ENCODE results near the gene HNRNPA0. TPM values are rescaled to one million over a fixed set of nuclear protein-coding genes. Genes with fewer than 3 reads are reported as not detected.

The HNRNPA0 gene
- total RNA-seq, 1 experiment from 2014 or later: 38.9 TPM

- Histone ChIP-seq H3K79me2 (ENCODE audit: insufficient read depth, low read length) (no peaks in the 10 kb centered on the region), H3K9me3 (ENCODE audit: control insufficient read depth in 1 of 2, insufficient read depth in 1 of 2, low read depth in 1 of 2, low read length in 2 of 2) (no peaks in the 10 kb centered on the region), H3K36me3 (ENCODE audit: control insufficient read depth in 1 of 2, insufficient read depth in 2 of 2, low read length in 2 of 2) (no peaks in the 10 kb centered on the region), H2AFZ (ENCODE audit: low read depth, low read length, poor library complexity, severe bottlenecking) (no peak overlapping the region), H3K4me3 (replicated peaks in 1 of 2; ENCODE audit: low read depth in 1 of 2, low read length in 2 of 2) (no peak overlapping the region), H3K27ac (ENCODE audit: low read depth, low read length) (no peak overlapping the region), H3K27me3 (ENCODE audit: insufficient read depth, low read length) (no peaks in the 10 kb centered on the region), H3K9ac (ENCODE audit: low read length) (no peak overlapping the region), H3K4me2 (ENCODE audit: low read length) (no peak overlapping the region), H4K20me1 (ENCODE audit: insufficient read depth) (no peaks in the 10 kb centered on the region), H3K9me2 (ENCODE audit: insufficient read depth) (0 out of 2 replicates have a peak, but pooled peaks cover 3% of the 10 kb centered on the region), H3K4me1 (ENCODE audit: control insufficient read depth in 1 of 2, insufficient read depth in 2 of 2, low read length in 2 of 2) (no peaks in the 10 kb centered on the region)
- RAD21 ChIA-PET (ENCODE audit: low non-redundant PET in 1 of 2, low total read pairs in 2 of 2, uncharacterized antibody in 2 of 2, unreplicated experiment in 2 of 2): no interaction called here
- TF ChIP-seq EGR1 (IDR thresholded peaks at IDR 0.05; ENCODE audit: low read depth) (no peak), SRF (IDR thresholded peaks at IDR 0.05; ENCODE audit: low read depth) (no peak), CBX3 (IDR thresholded peaks at IDR 0.05; ENCODE audit: low read depth) (no peak), REST (IDR thresholded peaks at IDR 0.05; ENCODE audit: low read depth) (no peak), CEBPB (IDR thresholded peaks at IDR 0.05; ENCODE audit: low read depth) (no peak), MAX (IDR thresholded peaks at IDR 0.05) (no peak), POLR2AphosphoS5 (IDR thresholded peaks at IDR 0.05; ENCODE audit: low read depth, low read length) (no peak), ELF1 (IDR thresholded peaks at IDR 0.05; ENCODE audit: borderline replicate concordance, low read depth) (no peak), POLR2A (IDR thresholded peaks at IDR 0.05; ENCODE audit: borderline replicate concordance, extremely low read depth, insufficient read depth, insufficient read length) (no peak), YY1 (IDR thresholded peaks at IDR 0.05; ENCODE audit: extremely low read depth, insufficient replicate concordance, low read depth, low read length) (no peak), TCF7L2 (IDR thresholded peaks at IDR 0.05; ENCODE audit: borderline replicate concordance, extremely low read depth, insufficient read depth, insufficient read length) (no peak), ZNF274 (IDR thresholded peaks at IDR 0.05; ENCODE audit: low read depth, low read length) (no peak), ZFX (IDR thresholded peaks at IDR 0.05) (no peak), RAD21 (IDR thresholded peaks at IDR 0.05; ENCODE audit: low read depth) (no peak), SIN3A (IDR thresholded peaks at IDR 0.05; ENCODE audit: low read depth) (no peak), FOSL1 (IDR thresholded peaks at IDR 0.05; ENCODE audit: low read depth) (no peak), ATF3 (IDR thresholded peaks at IDR 0.05) (no peak)
- intact Hi-C loops (cut with micrococcal nuclease): no loop called here
- no TSS peak for BruUV-seq (replicated peaks)
- DNase-seq (ENCODE audit: low read depth, low spot score): no peak
- CTCF ChIA-PET: no interaction called here
- POLR2A ChIA-PET: no interaction called here
- ATAC-seq: no peak
Observed at GRCh38 chr5:137708796-137709559, 45.2 kb downstream of the HNRNPA0 start.
